ENCODE data around the gene CREG2.

GRCh38 chr2:101433465-101433864, 46.2 kb upstream of the CREG2 start:
- TF ChIP-seq CTCF (IDR thresholded peaks at IDR 0.05; ENCODE audit: poor library complexity, severe bottlenecking) (no peak), EP300 (conservative IDR thresholded peaks at IDR 0.05; ENCODE audit: poor library complexity, severe bottlenecking) (no peak), SMC3 (conservative IDR thresholded peaks at IDR 0.05; ENCODE audit: poor library complexity) (no peak), EZH2 (IDR thresholded peaks at IDR 0.05; ENCODE audit: borderline replicate concordance, insufficient read depth, low read length, poor library complexity, severe bottlenecking) (no peak), POLR2AphosphoS5 (IDR thresholded peaks at IDR 0.05) (no peak), RAD21 (conservative IDR thresholded peaks at IDR 0.05) (no peak), MXI1 (conservative IDR thresholded peaks at IDR 0.05; ENCODE audit: poor library complexity, severe bottlenecking) (no peak), REST (IDR thresholded peaks at IDR 0.05; ENCODE audit: borderline replicate concordance) (no peak)

Data from neural cell (in vitro differentiated cells).